Esophagus (tissue), 2 donors: ENCODE results near the gene KCNAB3. TPM values are rescaled to one million over a fixed set of nuclear protein-coding genes. Genes with fewer than 3 reads are reported as not detected.

ENCODE experiments used
- H3K27ac ChIP-seq, 2 donors: one replicate each; pipeline ENCODE4 v1.5.1; 2013; ENCODE audit warnings: low read depth in 2 of 2, mild to moderate bottlenecking in 2 of 2, inconsistent platforms in 1 of 2, low read length in 1 of 2, moderate library complexity in 1 of 2
- H3K27me3 ChIP-seq, 2 donors: one replicate each; pipeline ENCODE4 v1.6.1; 2013; ENCODE audit warnings: low read length in 2 of 2, control low read depth in 1 of 2, mild to moderate bottlenecking in 1 of 2; ENCODE audit not compliant: insufficient read depth in 2 of 2, control insufficient read depth in 1 of 2
- H3K36me3 ChIP-seq, 2 donors: one replicate each; pipeline ENCODE4 v1.6.1; 2013; ENCODE audit warnings: low read length in 1 of 2; ENCODE audit not compliant: control insufficient read depth in 2 of 2, insufficient read depth in 2 of 2
- H3K4me1 ChIP-seq, 2 donors: one replicate each; pipeline ENCODE4 v1.6.1; 2013; ENCODE audit warnings: low read length in 1 of 2; ENCODE audit not compliant: control insufficient read depth in 2 of 2, insufficient read depth in 2 of 2
- H3K4me3 ChIP-seq, 2 donors: one replicate each; pipeline ENCODE4 v1.5.1; 2013; ENCODE audit warnings: low read length in 2 of 2, mild to moderate bottlenecking in 2 of 2, low read depth in 1 of 2, moderate library complexity in 1 of 2
- H3K9me3 ChIP-seq, 2 donors: one replicate each; pipeline ENCODE4 v1.6.1; 2013; ENCODE audit warnings: mild to moderate bottlenecking in 2 of 2, low read depth in 1 of 2, low read length in 1 of 2, moderate library complexity in 1 of 2; ENCODE audit not compliant: control insufficient read depth in 2 of 2, insufficient read depth in 1 of 2
- WGBS, 2 donors: extraction: QIAGEN DNeasy Blood & Tissue Kit; methylation state at CpG; one replicate each; pipeline ENCODE4 v1.1.7; 2013; 5-methylcytosine and 5-hydroxymethylcytosine counted together
- polyA plus RNA-seq, 2 donors: library from polyadenylated mRNA; stranded (reverse); fragments of 200-250 nt; gene quantifications; one replicate each; pipeline ENCODE4 v1.2.3, GENCODE V29; 2013
- donor health status: healthy with polysubstance abuse.
- donor health status: Bipolar disorder and iron deficiency.

The KCNAB3 gene
- polyA plus RNA-seq, 2 donors, result 1.3 to 2.3 TPM

DNA sequence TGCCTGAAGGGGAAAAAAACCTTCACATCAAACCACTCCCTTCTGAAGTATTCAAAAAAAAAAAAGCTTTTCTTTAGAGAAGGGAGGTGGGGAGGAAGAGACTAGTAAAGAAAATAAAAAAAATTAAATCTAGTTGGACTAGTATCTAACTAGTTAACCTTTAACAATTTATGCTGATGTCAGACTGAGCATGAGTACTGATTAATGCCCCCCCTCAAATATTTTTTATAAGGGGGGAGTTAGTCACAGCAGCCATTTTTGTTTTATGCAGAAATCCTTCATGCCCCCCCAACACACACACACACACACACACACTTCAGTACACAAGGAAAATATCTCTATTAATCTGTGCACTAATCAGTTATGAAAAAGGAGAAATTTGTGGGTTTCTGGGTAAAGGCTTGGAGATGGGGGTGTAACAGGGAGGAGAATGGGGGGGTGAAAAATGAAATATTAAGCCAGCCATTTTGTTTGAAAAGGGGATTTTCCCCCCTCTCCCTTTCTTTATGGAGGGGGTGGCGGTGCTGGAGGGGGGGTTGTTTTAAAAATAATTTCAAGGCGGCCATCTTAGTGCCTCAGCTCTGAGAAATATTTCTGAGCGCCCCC lies 45.8 kb downstream of the KCNAB3 start:
- Histone ChIP-seq H3K4me1 (peaks cover 5 to 8% of the 10 kb centered on the region in 2 donors), H3K36me3 (peaks cover 0 to 2% of the 10 kb centered on the region in 2 donors), H3K27ac (peak overlapping the region in 1 of 2 donors; percentile 0), H3K27me3 (no peaks in the 10 kb centered on the region), H3K4me3 (no peak overlapping the region), H3K9me3 (no peaks in the 10 kb centered on the region)
- 0% methylated on average over 3 of the region's 3 CpGs for WGBS, 2 donors

DNA sequence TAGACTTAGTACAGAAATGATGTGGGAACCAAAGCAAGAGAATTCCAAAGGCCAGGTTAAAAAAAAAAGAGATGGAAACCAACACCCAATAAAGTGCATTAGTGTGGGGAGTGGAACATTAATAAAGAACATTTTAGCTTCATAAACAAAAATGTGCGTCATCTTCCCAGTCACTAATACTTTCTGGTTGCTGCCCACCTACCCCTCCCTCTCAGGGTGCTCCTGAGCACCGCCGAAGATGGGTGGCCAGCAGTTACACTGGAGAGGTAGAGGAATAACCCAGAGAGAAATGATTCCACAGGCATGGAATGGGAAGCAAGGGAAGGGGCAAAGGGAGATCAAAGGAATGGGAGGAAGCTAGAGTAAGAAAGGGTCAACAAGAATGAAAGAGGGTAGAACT lies 47.0 kb downstream of the KCNAB3 start:
- 79 to 89% methylated on average over 3 of the region's 3 CpGs for WGBS, 2 donors
- Histone ChIP-seq H3K36me3 (peaks cover 0 to 2% of the 10 kb centered on the region in 2 donors), H3K4me1 (peaks cover 2 to 4% of the 10 kb centered on the region in 2 donors), H3K27ac (peak overlapping the region in 1 of 2 donors; percentile 8), H3K4me3 (no peak overlapping the region), H3K9me3 (no peaks in the 10 kb centered on the region), H3K27me3 (no peaks in the 10 kb centered on the region)

DNA sequence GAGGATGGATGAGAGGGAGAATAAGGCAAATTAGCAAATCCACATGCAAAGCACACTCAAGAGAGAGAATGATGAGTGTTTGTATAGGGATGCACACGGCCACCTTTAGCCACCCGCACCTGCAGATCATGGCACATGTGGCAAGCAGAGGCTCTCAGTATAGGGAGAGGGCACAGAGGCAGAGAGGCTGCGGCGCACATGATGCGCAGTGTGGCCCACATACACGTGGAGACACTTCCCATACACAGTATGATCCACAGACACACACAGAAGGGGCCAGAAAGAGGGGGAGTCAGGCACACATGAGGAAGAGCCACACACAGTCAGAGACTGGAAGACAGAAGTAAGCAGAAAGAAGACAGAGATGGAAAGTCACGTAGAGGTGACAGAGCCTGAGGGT lies 47.6 kb downstream of the KCNAB3 start:
- Histone ChIP-seq H3K4me1 (peaks cover 2 to 4% of the 10 kb centered on the region in 2 donors), H3K27me3 (no peaks in the 10 kb centered on the region), H3K27ac (peak overlapping the region in 1 of 2 donors; percentile 24), H3K4me3 (no peak overlapping the region), H3K9me3 (no peaks in the 10 kb centered on the region), H3K36me3 (peaks cover 0 to 2% of the 10 kb centered on the region in 2 donors)
- 59 to 68% methylated on average over 7 of the region's 7 CpGs for WGBS, 2 donors

DNA sequence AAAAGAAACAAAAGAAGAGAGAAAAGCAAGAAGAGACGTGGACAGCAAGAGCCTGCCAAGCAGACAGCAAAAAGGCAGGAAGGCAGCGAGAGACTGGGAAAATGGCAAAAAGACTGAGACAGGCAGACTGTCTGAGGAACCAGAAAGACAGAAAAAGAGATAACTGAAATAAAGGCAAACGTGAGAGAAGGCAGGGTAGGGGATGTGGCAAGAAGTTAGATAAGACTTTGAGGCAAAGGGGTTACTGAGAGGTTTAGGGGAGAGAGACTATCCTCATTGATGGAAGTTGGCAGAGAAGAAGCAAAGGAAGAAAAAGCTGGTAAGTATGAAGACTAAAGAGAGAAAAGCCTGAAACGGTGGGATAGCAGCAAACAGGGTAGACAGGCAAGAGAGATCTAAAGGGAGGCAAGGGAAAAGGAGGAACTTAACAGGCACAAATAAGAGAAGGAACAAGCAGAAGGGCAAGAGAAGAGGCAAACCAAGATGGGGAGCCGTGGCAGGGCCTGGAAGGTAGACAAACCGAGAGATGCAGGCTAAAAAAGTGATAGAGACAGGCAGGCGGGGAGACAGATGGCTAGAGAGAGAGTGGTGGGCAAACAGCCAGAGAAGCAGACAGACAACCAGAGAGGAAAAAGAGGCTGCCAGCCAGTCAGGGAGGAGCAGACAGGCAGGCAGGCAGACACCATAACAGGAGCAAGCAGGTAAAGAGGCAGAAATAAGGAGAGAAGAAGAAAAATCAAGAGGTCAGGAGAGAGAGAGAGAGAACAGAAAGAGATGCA lies 48.2 kb downstream of the KCNAB3 start:
- H3K9me3 ChIP-seq, result no peaks in the 10 kb centered on the region
- no peaks in the 10 kb centered on the region for H3K27me3 ChIP-seq
- H3K36me3 ChIP-seq, result peaks cover 0 to 2% of the 10 kb centered on the region in 2 donors
- peak overlapping the region in 1 of 2 donors; percentile 61 for H3K27ac ChIP-seq
- WGBS, 2 donors, result 47 to 48% methylated on average over 7 of the region's 7 CpGs
- no peak overlapping the region for H3K4me3 ChIP-seq
- peaks cover 2 to 4% of the 10 kb centered on the region in 2 donors for H3K4me1 ChIP-seq

GRCh38 chr17:7880076-7880868 lies 49.4 kb downstream of the KCNAB3 start:
- H3K27me3 ChIP-seq, result no peaks in the 10 kb centered on the region
- no peak overlapping the region for H3K27ac ChIP-seq
- H3K36me3 ChIP-seq, result peaks cover 0 to 2% of the 10 kb centered on the region in 2 donors
- H3K4me3 ChIP-seq, result no peak overlapping the region
- H3K4me1 ChIP-seq, result peaks cover 2 to 4% of the 10 kb centered on the region in 2 donors
- H3K9me3 ChIP-seq, result no peaks in the 10 kb centered on the region
- WGBS, 2 donors, result 60 to 85% methylated on average over 3 of the region's 3 CpGs

DNA sequence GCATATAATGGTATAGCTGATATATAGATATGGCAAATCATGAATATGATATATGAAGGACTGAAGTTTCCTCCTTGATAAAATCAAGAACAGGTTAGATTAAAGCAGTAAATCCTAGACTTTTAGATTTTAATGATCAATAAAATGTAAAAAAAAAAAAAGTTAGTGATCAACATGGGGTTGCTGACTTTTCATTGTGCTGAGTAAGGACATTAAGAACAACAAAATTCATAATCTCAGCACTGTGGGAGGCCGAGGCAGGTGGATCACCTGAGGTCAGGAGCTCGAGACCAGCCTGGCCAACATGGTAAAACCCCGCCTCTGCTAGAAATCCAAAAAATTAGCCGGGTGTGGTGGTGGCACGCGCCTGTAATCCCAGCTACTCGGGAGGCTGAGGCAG lies 51.4 kb downstream of the KCNAB3 start:
- Histone ChIP-seq H3K27me3 (no peaks in the 10 kb centered on the region), H3K36me3 (peaks cover 0 to 2% of the 10 kb centered on the region in 2 donors), H3K9me3 (no peaks in the 10 kb centered on the region), H3K4me3 (no peak overlapping the region), H3K4me1 (peaks cover 2 to 4% of the 10 kb centered on the region in 2 donors), H3K27ac (no peak overlapping the region)
- 91 to 92% methylated on average over 7 of the region's 7 CpGs for WGBS, 2 donors

DNA sequence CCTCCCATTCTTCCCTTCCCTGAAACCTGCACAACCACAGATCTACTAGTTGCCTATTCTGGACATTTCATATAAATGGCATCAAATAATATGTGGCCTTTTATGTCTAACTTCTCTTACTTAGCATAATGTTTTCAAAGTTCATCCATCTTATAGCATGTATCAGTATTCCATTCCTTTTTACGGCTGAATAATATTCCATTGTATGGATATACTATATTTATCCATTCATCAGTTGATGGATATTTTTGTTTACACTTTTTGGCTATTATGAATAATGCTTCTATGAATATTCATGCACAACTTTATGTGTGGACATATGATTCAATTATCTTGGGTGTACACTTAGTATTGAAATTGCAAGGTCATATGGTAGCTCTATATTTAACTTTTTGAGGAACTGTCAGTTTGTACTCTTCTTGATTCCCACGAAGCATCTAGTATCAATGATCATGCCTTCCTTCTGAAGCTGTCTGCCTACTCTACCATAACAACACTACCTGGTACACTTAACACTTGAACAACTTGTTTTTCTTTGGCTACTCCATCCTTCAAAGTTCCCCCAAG lies 53.8 kb downstream of the KCNAB3 start:
- H3K36me3 ChIP-seq, result no peaks in the 10 kb centered on the region
- WGBS, 2 donors, result 85 to 94% methylated on average over 2 of the region's 2 CpGs
- no peaks in the 10 kb centered on the region for H3K9me3 ChIP-seq
- H3K4me3 ChIP-seq, result no peak overlapping the region
- H3K27ac ChIP-seq, result no peak overlapping the region
- H3K27me3 ChIP-seq, result no peaks in the 10 kb centered on the region
- no peaks in the 10 kb centered on the region for H3K4me1 ChIP-seq

DNA sequence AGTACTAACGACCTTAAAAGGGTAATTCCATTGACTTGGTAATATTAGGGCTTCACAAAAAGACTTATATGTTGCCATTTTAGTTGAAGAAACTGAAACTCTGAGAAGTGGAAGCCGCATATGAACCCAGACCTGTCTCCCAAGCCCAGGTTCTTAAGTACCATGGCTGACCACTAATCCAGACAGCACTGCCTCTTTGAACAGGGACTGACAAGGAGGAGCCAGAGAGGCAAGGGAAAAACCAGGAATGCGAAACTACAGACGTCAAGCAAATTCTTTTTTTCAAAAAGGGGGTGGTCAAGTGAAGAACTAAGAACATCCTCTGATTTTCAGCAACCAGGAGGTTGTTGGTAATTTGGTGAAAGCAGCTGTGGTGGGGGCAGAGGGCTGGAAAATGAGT lies 56.6 kb downstream of the KCNAB3 start:
- Histone ChIP-seq H3K27me3 (no peaks in the 10 kb centered on the region), H3K27ac (no peak overlapping the region), H3K4me3 (no peak overlapping the region), H3K9me3 (no peaks in the 10 kb centered on the region), H3K36me3 (no peaks in the 10 kb centered on the region), H3K4me1 (no peaks in the 10 kb centered on the region)
- WGBS, 2 donors, result 72 to 78% methylated on average over 4 of the region's 4 CpGs
